OCI-LY1 (cell line): ENCODE results near the gene ARR3.

ENCODE experiments used
- H2AFZ ChIP-seq: fragments of 200-600 bp; sonication (generic), shearing (Covaris generic); 2 replicates; pipeline ENCODE4 v1.6.0; 2014; ENCODE audit warnings: antibody characterized with exemption, mild to moderate bottlenecking, low read length
- H3F3A ChIP-seq: fragments of 200-600 bp; sonication (generic), shearing (Covaris generic); 2 replicates; pipeline ENCODE4 v1.6.0; 2014; ENCODE audit warnings: mild to moderate bottlenecking, antibody characterized with exemption, low read length, moderate library complexity; ENCODE audit not compliant: insufficient read depth
- H3K27ac ChIP-seq: fragments of 200-600 bp; sonication (generic); 2 replicates; pipeline ENCODE4 v1.5.1; 2014; ENCODE audit warnings: low read length, mixed run types, mild to moderate bottlenecking, low read depth; ENCODE audit not compliant: poor library complexity, severe bottlenecking
- H3K27me3 ChIP-seq: fragments of 200-600 bp; sonication (generic); 2 replicates; pipeline ENCODE4 v1.6.0; 2014; ENCODE audit warnings: antibody characterized with exemption, mild to moderate bottlenecking, low read length, moderate library complexity; ENCODE audit not compliant: insufficient read depth
- H3K36me3 ChIP-seq: fragments of 200-600 bp; sonication (generic); 2 replicates; pipeline ENCODE4 v1.6.1; 2014; ENCODE audit warnings: mild to moderate bottlenecking, antibody characterized with exemption, low read length, moderate library complexity, mixed read lengths; ENCODE audit not compliant: insufficient read depth
- H3K4me1 ChIP-seq: fragments of 200-600 bp; sonication (generic); 2 replicates; pipeline ENCODE4 v1.5.1; 2014; ENCODE audit warnings: mild to moderate bottlenecking, low read length, moderate library complexity; ENCODE audit not compliant: insufficient read depth, severe bottlenecking
- H3K4me2 ChIP-seq: fragments of 200-600 bp; sonication (generic), shearing (Covaris generic); 2 replicates; pipeline ENCODE4 v1.6.1; 2014; ENCODE audit warnings: low read length
- H3K4me3 ChIP-seq: fragments of 200-600 bp; sonication (generic); 2 replicates; pipeline ENCODE4 v1.5.1; 2014; ENCODE audit warnings: low read length, low read depth, mild to moderate bottlenecking, mixed read lengths; ENCODE audit not compliant: poor library complexity, severe bottlenecking
- H3K79me2 ChIP-seq: fragments of 200-600 bp; shearing (Covaris generic); 2 replicates; pipeline ENCODE4 v1.6.1; 2016; ENCODE audit warnings: mixed run types, low read length, mixed read lengths; ENCODE audit not compliant: insufficient read depth
- H3K9ac ChIP-seq: fragments of 200-600 bp; sonication (generic), shearing (Covaris generic); 2 replicates; pipeline ENCODE4 v1.6.1; 2014; ENCODE audit warnings: mild to moderate bottlenecking, low read length, mixed read lengths
- H3K9me2 ChIP-seq: fragments of 200-600 bp; sonication (generic), shearing (Covaris generic); 2 replicates; pipeline ENCODE4 v1.6.1; 2014; ENCODE audit warnings: low read depth, mild to moderate bottlenecking, low read length, mixed read lengths
- H3K9me3 ChIP-seq: fragments of 200-600 bp; shearing (Covaris generic); 2 replicates; pipeline ENCODE4 v1.6.1; 2014; ENCODE audit warnings: low read length, mixed read lengths
- H4K20me1 ChIP-seq: fragments of 200-600 bp; sonication (generic), shearing (Covaris generic); 2 replicates; pipeline ENCODE4 v1.6.0; 2016; ENCODE audit warnings: mild to moderate bottlenecking, low read length; ENCODE audit not compliant: insufficient read depth
- CTCF ChIP-seq: fragments of 200-600 bp; sonication (generic), shearing (Covaris generic); IDR thresholded peaks from 2 replicates; pipeline ENCODE4 v1.5.1; 2017; ENCODE audit warnings: mild to moderate bottlenecking, antibody characterized with exemption, low read length, moderate library complexity, mixed read lengths
- EZH2 ChIP-seq: fragments of 200-600 bp; sonication (generic), shearing (Covaris generic); IDR thresholded peaks from 2 replicates; pipeline ENCODE4 v1.8.0; 2017; ENCODE audit warnings: borderline replicate concordance, mixed run types, mild to moderate bottlenecking, antibody characterized with exemption, low read length, moderate library complexity, mixed read lengths

ARR3 gene

GRCh38 chrX:70226687-70227086 is 41.4 kb upstream of the ARR3 start:
- H3F3A ChIP-seq, result no peaks in the 10 kb centered on the region
- H3K27ac ChIP-seq, result no peak overlapping the region
- no peaks in the 10 kb centered on the region for H3K9me3 ChIP-seq
- H3K27me3 ChIP-seq, result no peaks in the 10 kb centered on the region
- no peak overlapping the region for H3K4me2 ChIP-seq
- no peak overlapping the region for H3K9ac ChIP-seq
- TF ChIP-seq CTCF (no peak), EZH2 (no peak)
- H4K20me1 ChIP-seq, result no peaks in the 10 kb centered on the region
- H2AFZ ChIP-seq, result no peak overlapping the region
- H3K79me2 ChIP-seq, result no peaks in the 10 kb centered on the region
- no peaks in the 10 kb centered on the region for H3K9me2 ChIP-seq
- H3K4me1 ChIP-seq, result no peaks in the 10 kb centered on the region
- H3K36me3 ChIP-seq, result no peaks in the 10 kb centered on the region
- no peak overlapping the region for H3K4me3 ChIP-seq

- H3K4me2 ChIP-seq, result no peak overlapping the region
- H3K4me3 ChIP-seq, result no peak overlapping the region
- H3K9me2 ChIP-seq, result no peaks in the 10 kb centered on the region
- no peaks in the 10 kb centered on the region for H3K79me2 ChIP-seq
- H2AFZ ChIP-seq, result no peak overlapping the region
- H3K9ac ChIP-seq, result no peak overlapping the region
- no peak overlapping the region for H3K27ac ChIP-seq
- H3K4me1 ChIP-seq, result no peaks in the 10 kb centered on the region
- no peaks in the 10 kb centered on the region for H3K9me3 ChIP-seq
- no peaks in the 10 kb centered on the region for H4K20me1 ChIP-seq
- no peak for TF ChIP-seq EZH2
- no peak for TF ChIP-seq CTCF
- H3F3A ChIP-seq, result no peaks in the 10 kb centered on the region
- H3K27me3 ChIP-seq, result no peaks in the 10 kb centered on the region
- no peaks in the 10 kb centered on the region for H3K36me3 ChIP-seq
Observed at GRCh38 chrX:70231666-70232065, 36.5 kb upstream of the ARR3 start.

GRCh38 chrX:70234355-70234754 is 33.8 kb upstream of the ARR3 start, which contains the start of gene AWAT1:
TSS of gene AWAT1 (plus strand) at chrX:70234655. CDS start at chrX:70234696, 41 bp downstream.
- H3K9ac ChIP-seq, result no peak within 1 kb of the TSS
- TF ChIP-seq EZH2, result no peak
- H3K27me3 ChIP-seq, result no peaks in the 10 kb centered on the region
- no peaks in the 10 kb centered on the region for H3F3A ChIP-seq
- no peak within 1 kb of the TSS for H2AFZ ChIP-seq
- no peaks in the 10 kb centered on the region for H3K4me1 ChIP-seq
- no peaks in the 10 kb centered on the region for H3K9me2 ChIP-seq
- H3K27ac ChIP-seq, result no peak within 1 kb of the TSS
- no peaks in the 10 kb centered on the region for H4K20me1 ChIP-seq
- no peaks in the 10 kb centered on the region for H3K9me3 ChIP-seq
- H3K79me2 ChIP-seq, result no peaks in the 10 kb centered on the region
- no peaks in the 10 kb centered on the region for H3K36me3 ChIP-seq
- H3K4me2 ChIP-seq, result no peak within 1 kb of the TSS
- no peak within 1 kb of the TSS for H3K4me3 ChIP-seq

GRCh38 chrX:70240751-70241150 is 27.4 kb upstream of the ARR3 start:
- H3K27me3 ChIP-seq, result no peaks in the 10 kb centered on the region
- no peak for TF ChIP-seq CTCF
- no peak for TF ChIP-seq EZH2

More at GRCh38 chrX:70240751-70241150, 27.4 kb upstream of the ARR3 start:
- H3K9ac ChIP-seq, result no peak overlapping the region
- no peak overlapping the region for H3K4me3 ChIP-seq
- H3K79me2 ChIP-seq, result no peaks in the 10 kb centered on the region
- no peak overlapping the region for H3K4me2 ChIP-seq
- no peaks in the 10 kb centered on the region for H3F3A ChIP-seq
- no peak overlapping the region for H3K27ac ChIP-seq
- H3K36me3 ChIP-seq, result no peaks in the 10 kb centered on the region
- no peak overlapping the region for H2AFZ ChIP-seq
- no peaks in the 10 kb centered on the region for H3K4me1 ChIP-seq
- no peaks in the 10 kb centered on the region for H3K9me2 ChIP-seq
- no peaks in the 10 kb centered on the region for H4K20me1 ChIP-seq
- no peaks in the 10 kb centered on the region for H3K9me3 ChIP-seq
